ENCODE data around the gene OGA. TPM values are rescaled to one million over a fixed set of nuclear protein-coding genes. Genes with fewer than 3 reads are reported as not detected.

Gene OGA
- total and polyA plus RNA-seq, 3 donors from 2014 or later = 93.3 to 215 (median 161) TPM

DNA sequence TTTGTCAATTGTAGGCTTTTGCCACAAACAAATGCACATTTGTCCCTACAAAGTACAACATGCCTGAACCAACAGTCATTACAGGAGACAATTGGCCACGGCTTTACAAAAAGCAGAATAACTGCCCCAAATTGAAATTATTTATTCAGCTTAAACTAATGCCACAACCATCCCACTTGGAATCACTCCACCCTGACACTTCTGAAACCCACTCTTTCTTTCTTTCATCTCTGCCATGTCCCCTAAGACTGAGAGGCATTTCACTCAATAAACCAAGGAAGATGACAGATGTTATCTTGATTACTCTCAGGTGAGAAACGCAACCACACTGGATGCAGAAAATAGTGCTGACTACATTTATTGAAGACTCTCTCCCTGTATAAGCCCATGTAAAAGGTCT lies 32.4 kb downstream of the OGA start:
- intact Hi-C loops (cut with DNase I; ENCODE audit: low total_unique reads) = no loop called here
- Histone ChIP-seq H3K4me1 (peaks cover 12% of the 10 kb centered on the region), H3K27me3 (no peaks in the 10 kb centered on the region), H3K36me3 (ENCODE audit: low read depth, missing control alignments) (no peaks in the 10 kb centered on the region), H3K4me3 (no peak overlapping the region), H3K9me3 (no peaks in the 10 kb centered on the region), H3K27ac (no peak overlapping the region)
- TF ChIP-seq, protein P1, sequence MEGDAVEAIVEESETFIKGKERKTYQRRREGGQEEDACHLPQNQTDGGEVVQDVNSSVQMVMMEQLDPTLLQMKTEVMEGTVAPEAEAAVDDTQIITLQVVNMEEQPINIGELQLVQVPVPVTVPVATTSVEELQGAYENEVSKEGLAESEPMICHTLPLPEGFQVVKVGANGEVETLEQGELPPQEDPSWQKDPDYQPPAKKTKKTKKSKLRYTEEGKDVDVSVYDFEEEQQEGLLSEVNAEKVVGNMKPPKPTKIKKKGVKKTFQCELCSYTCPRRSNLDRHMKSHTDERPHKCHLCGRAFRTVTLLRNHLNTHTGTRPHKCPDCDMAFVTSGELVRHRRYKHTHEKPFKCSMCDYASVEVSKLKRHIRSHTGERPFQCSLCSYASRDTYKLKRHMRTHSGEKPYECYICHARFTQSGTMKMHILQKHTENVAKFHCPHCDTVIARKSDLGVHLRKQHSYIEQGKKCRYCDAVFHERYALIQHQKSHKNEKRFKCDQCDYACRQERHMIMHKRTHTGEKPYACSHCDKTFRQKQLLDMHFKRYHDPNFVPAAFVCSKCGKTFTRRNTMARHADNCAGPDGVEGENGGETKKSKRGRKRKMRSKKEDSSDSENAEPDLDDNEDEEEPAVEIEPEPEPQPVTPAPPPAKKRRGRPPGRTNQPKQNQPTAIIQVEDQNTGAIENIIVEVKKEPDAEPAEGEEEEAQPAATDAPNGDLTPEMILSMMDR (IDR thresholded peaks at IDR 0.05) = no peak
- TF ChIP-seq POLR2A (IDR thresholded peaks at IDR 0.05) = no peak
- DNase-seq = no peak
- WGBS, 2 donors = 70 to 83% methylated on average over 2 of the region's 2 CpGs

DNA sequence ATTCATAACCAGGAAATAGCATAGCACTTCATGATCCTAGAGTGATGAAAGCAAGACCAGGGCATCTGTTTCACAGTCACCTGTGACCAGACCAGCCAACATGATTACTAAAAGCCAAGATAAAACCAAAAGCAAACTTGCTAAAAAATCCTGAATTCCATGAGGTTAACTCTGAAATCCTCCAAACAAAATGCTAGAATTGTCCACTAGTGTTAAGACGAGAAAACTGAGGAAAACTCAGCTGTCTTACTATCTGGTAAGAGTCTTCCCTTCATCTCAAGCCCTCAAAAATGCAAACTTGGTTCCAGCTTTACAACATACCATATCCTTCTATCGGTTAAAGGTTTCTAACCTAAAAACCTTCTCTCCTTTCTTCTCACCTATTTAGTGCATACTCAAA lies 33.7 kb downstream of the OGA start:
- Histone ChIP-seq H3K4me1 (peaks cover 19% of the 10 kb centered on the region), H3K9me3 (no peaks in the 10 kb centered on the region), H3K27me3 (no peaks in the 10 kb centered on the region), H3K36me3 (ENCODE audit: low read depth, missing control alignments) (no peaks in the 10 kb centered on the region), H3K4me3 (no peak overlapping the region), H3K27ac (no peak overlapping the region)
- 66 to 72% methylated on average over 2 of the region's 2 CpGs for WGBS, 2 donors
- TF ChIP-seq, protein P1 (IDR thresholded peaks at IDR 0.05) = no peak
- TF ChIP-seq POLR2A (IDR thresholded peaks at IDR 0.05) = no peak
- intact Hi-C loops (cut with DNase I; ENCODE audit: low total_unique reads) = no loop called here
- no peak for DNase-seq

DNA sequence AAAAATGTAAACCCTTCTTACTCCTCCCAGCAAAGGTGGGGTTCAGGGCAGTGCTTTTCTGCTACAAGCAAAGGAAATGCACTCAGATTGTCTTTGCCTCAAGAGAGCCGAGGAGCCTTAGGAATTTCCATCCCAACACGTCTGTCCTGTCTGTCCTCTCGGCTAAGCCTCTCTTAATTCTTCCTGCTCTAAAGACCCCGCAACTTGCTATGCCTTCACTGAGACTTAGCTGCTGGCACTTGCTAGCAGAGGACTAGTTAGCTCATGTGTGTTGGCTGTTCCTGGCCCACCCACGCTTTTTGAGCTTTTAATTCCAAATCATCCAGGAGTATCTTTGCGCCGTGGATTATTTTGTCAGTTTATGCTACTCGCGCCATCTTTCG lies 34.5 kb downstream of the OGA start:
- no peaks in the 10 kb centered on the region for H3K9me3 ChIP-seq
- WGBS, 2 donors = 41 to 49% methylated on average over 10 of the region's 10 CpGs
- H3K27me3 ChIP-seq = no peaks in the 10 kb centered on the region
- H3K4me3 ChIP-seq = peak overlapping the region; percentile 62 to 71
- H3K27ac ChIP-seq = peak overlapping the region in 1 of 2 donors; percentile 25
- H3K36me3 ChIP-seq (ENCODE audit: low read depth, missing control alignments) = no peaks in the 10 kb centered on the region
- H3K4me1 ChIP-seq = peaks cover 27% of the 10 kb centered on the region
- TF ChIP-seq, protein P1 (IDR thresholded peaks at IDR 0.05) = no peak
- no peak for TF ChIP-seq POLR2A (IDR thresholded peaks at IDR 0.05)
- peak; percentile 15 for DNase-seq
- intact Hi-C loops (cut with DNase I; ENCODE audit: low total_unique reads) = no loop called here

DNA sequence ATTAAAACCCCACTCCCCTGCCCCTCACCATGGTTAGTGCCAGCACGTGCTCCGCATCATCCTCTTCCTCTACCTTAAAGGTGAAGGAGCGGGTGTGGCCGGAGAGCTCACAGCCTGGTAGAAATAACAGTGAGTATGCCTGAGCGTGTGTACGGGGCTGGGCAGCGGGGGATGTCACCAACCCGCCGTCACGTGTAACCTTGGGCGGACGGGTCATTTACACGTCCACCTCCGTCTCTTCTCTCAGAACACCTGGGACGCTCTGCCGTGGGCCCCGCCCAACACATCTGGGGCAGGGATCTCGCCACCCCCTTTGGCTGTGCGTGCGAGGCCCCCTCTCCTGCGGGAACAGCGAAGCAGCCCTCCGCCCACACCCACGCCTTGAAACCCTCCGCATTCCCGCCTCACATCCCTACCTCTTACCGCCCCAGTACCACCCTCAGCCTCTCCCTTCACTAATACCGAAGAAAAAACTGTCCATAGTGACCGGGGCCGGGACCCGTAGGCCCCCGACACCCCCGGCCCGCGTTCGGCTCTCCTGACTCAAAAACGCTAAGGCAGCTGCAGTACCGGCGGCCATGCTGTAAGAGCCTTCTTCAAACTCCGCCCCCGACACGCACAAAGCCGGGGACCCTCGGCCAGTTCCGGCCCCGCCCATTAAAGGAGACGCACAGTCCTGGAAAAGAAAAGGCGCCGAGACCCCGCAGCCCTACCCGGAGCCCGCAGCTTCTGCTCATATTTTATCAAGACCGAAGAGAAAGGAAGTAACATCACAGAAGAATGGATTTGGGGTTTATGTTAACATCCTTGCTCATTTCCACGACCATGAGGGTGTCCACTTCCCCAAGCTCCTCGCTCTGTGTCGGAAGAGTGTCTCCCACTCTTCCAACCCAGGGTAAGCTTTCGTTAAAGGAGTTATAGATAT lies 35.2 kb downstream of the OGA start, which contains the start of gene NPM3:
Gene NPM3 (minus strand): TSS at position 636 of the 925 bp plus-strand sequence. CDS start 56 bp downstream, at position 580.
- Histone ChIP-seq H3K4me3 (peak within 1 kb of the TSS; percentile 62 to 71), H3K36me3 (ENCODE audit: low read depth, missing control alignments) (no peaks in the 10 kb centered on the region), H3K4me1 (peaks cover 27% of the 10 kb centered on the region), H3K27me3 (no peaks in the 10 kb centered on the region), H3K27ac (peak within 1 kb of the TSS in 1 of 2 donors; percentile 25), H3K9me3 (no peaks in the 10 kb centered on the region)
- peak; percentile 97 for DNase-seq
- WGBS, 2 donors = 1 to 2% methylated on average over 42 to 57 of the region's 57 CpGs
- intact Hi-C loops (cut with DNase I; ENCODE audit: low total_unique reads) = no loop called here
- TF ChIP-seq, protein P1 (IDR thresholded peaks at IDR 0.05) = peak in 1 of 3 experiments; percentile 13
- TF ChIP-seq POLR2A (IDR thresholded peaks at IDR 0.05) = no peak

Data from testis (tissue), 3 donors.